GM21526 (cell line): ENCODE results near the gene PRKAA2.

Experiments
- ATAC-seq: cut with Tn5 transposase; IDR thresholded peaks from one replicate; pipeline ENCODE4 v1.9.1; 2021; ENCODE audit warnings: moderate library complexity; ENCODE audit not compliant: unreplicated experiment, low FRiP score

PRKAA2 gene

GRCh38 chr1:56712150-56712549 lies 67.0 kb downstream of the PRKAA2 start:
- ATAC-seq: no peak

GRCh38 chr1:56713112-56713511 lies 68.0 kb downstream of the PRKAA2 start:
- ATAC-seq: no peak

- no peak for ATAC-seq
Measured at GRCh38 chr1:56715156-56715555, 70.0 kb downstream of the PRKAA2 start.

GRCh38 chr1:56719171-56719570 lies 74.1 kb downstream of the PRKAA2 start:
- ATAC-seq: no peak

- no peak for ATAC-seq
Measured at GRCh38 chr1:56726706-56727105, 81.6 kb downstream of the PRKAA2 start.

GRCh38 chr1:56728964-56729363 lies 83.8 kb downstream of the PRKAA2 start:
- ATAC-seq: no peak

GRCh38 chr1:56745231-56745630 lies 100.1 kb downstream of the PRKAA2 start:
- ATAC-seq: no peak

- no peak for ATAC-seq
Measured at GRCh38 chr1:56754708-56755479, 109.8 kb downstream of the PRKAA2 start.

GRCh38 chr1:56755911-56756310 lies 110.8 kb downstream of the PRKAA2 start:
- no peak for ATAC-seq

GRCh38 chr1:56758135-56758534 lies 113.0 kb downstream of the PRKAA2 start:
- no peak for ATAC-seq

- ATAC-seq: no peak
Measured at GRCh38 chr1:56758794-56759193, 113.7 kb downstream of the PRKAA2 start.
